SHP77 treated with DMSO at 0.1 percent for 48 hours (cell line): Measurements from ENCODE around the gene HS2ST1.
"Not testable (repeated sequence)": the region's sequence is repeated elsewhere in the genome, so short reads cannot be mapped to it uniquely, and the experiment has no call there.

Experiments used
- DNase-seq: peaks from one replicate; lab custom pipeline; 2025; lab: John Stamatoyannopoulos, UW

HS2ST1 gene

GRCh38 chr1:86914601-86914997 is at the start of gene HS2ST1:
Gene HS2ST1, plus strand, starts transcription at chr1:86914635.
- no peak for DNase-seq

- no peak for DNase-seq
These were observed 48.3 kb upstream of the HS2ST1 start for GRCh38 chr1:86865973-86866637.

- DNase-seq = no peak
These were observed 47.8 kb upstream of the HS2ST1 start for GRCh38 chr1:86866665-86867064.

GRCh38 chr1:86867278-86867677 is 47.2 kb upstream of the HS2ST1 start:
- DNase-seq = not testable (repeated sequence)

GRCh38 chr1:86868477-86868876 is 46.0 kb upstream of the HS2ST1 start:
- DNase-seq = no peak

- no peak for DNase-seq
These were observed 43.4 kb upstream of the HS2ST1 start for GRCh38 chr1:86871001-86871400.

- no peak for DNase-seq
These were observed 42.3 kb upstream of the HS2ST1 start for GRCh38 chr1:86872086-86872485.

GRCh38 chr1:86875722-86876121 is 38.7 kb upstream of the HS2ST1 start:
- DNase-seq = no peak

GRCh38 chr1:86887479-86888162 is 26.8 kb upstream of the HS2ST1 start:
- DNase-seq = no peak

- DNase-seq = no peak
These were observed 26.1 kb upstream of the HS2ST1 start for GRCh38 chr1:86888327-86888726.

GRCh38 chr1:86899401-86899800 is 15.0 kb upstream of the HS2ST1 start:
- DNase-seq = not testable (repeated sequence)

- DNase-seq = no peak
These were observed 8.6 kb upstream of the HS2ST1 start for GRCh38 chr1:86905875-86906274.

GRCh38 chr1:86906419-86906818 is 8.0 kb upstream of the HS2ST1 start:
- no peak for DNase-seq

GRCh38 chr1:86912281-86912900 is 2.0 kb upstream of the HS2ST1 start:
- DNase-seq = no peak

- no peak for DNase-seq
These were observed 988 bp upstream of the HS2ST1 start for GRCh38 chr1:86913399-86913895.

- DNase-seq = peak; percentile 99
These were observed 387 bp upstream of the HS2ST1 start, which contains the start of gene SELENOF for GRCh38 chr1:86913896-86914600. Gene SELENOF, minus strand, starts transcription at chr1:86914126. Its CDS starts 15 bp downstream, at chr1:86914111.

GRCh38 chr1:86914998-86915736 is 732 bp downstream of the HS2ST1 start:
- DNase-seq = peak; percentile 57

- no peak for DNase-seq
These were observed 1.4 kb downstream of the HS2ST1 start for GRCh38 chr1:86915737-86916235.

GRCh38 chr1:86916752-86917151 is 2.3 kb downstream of the HS2ST1 start:
- DNase-seq = no peak

GRCh38 chr1:86922445-86922844 is 8.0 kb downstream of the HS2ST1 start:
- no peak for DNase-seq

GRCh38 chr1:86924324-86924960 is 10.0 kb downstream of the HS2ST1 start:
- DNase-seq = no peak
